GM18505 (cell line): Measurements from ENCODE around the gene DGLUCY.
"Not testable (repeated sequence)": the region's sequence is repeated elsewhere in the genome, so short reads cannot be mapped to it uniquely, and the experiment has no call there.

Experiments
- ATAC-seq: cut with Tn5 transposase; IDR thresholded peaks from one replicate; pipeline ENCODE4 v1.9.1; 2021; ENCODE audit not compliant: unreplicated experiment
- POLR2A ChIP-seq: IDR thresholded peaks from 4 replicates; pipeline ENCODE4 v1.6.1; 2011; ENCODE audit warnings: borderline replicate concordance; ENCODE audit not compliant: insufficient read depth, insufficient read length; ENCODE audit errors: extremely low read depth

The DGLUCY gene

GRCh38 chr14:91202234-91202974 is 88.5 kb downstream of the DGLUCY start:
- ATAC-seq: no peak
- no peak for TF ChIP-seq POLR2A

GRCh38 chr14:91204657-91205056 is 90.8 kb downstream of the DGLUCY start:
- TF ChIP-seq POLR2A: no peak
- no peak for ATAC-seq

- ATAC-seq: no peak
- TF ChIP-seq POLR2A: no peak
Measured at GRCh38 chr14:91205459-91205858, 91.6 kb downstream of the DGLUCY start.

GRCh38 chr14:91207008-91207407 is 93.1 kb downstream of the DGLUCY start:
- TF ChIP-seq POLR2A: no peak
- no peak for ATAC-seq

GRCh38 chr14:91211017-91211416 is 97.1 kb downstream of the DGLUCY start:
- no peak for ATAC-seq
- TF ChIP-seq POLR2A: no peak

GRCh38 chr14:91214306-91214705 is 100.4 kb downstream of the DGLUCY start:
- no peak for ATAC-seq
- TF ChIP-seq POLR2A: no peak

GRCh38 chr14:91215381-91215780 is 101.5 kb downstream of the DGLUCY start:
- ATAC-seq: no peak
- TF ChIP-seq POLR2A: no peak

- TF ChIP-seq POLR2A: no peak
Measured at GRCh38 chr14:91216731-91217226, 102.9 kb downstream of the DGLUCY start.

GRCh38 chr14:91218014-91218413 is 104.1 kb downstream of the DGLUCY start:
- no peak for ATAC-seq
- no peak for TF ChIP-seq POLR2A

More at GRCh38 chr14:91216731-91217226, 102.9 kb downstream of the DGLUCY start:
- ATAC-seq: no peak

- no peak for TF ChIP-seq POLR2A
- no peak for ATAC-seq
Measured at GRCh38 chr14:91219517-91220389, 105.9 kb downstream of the DGLUCY start.

- ATAC-seq: no peak
- TF ChIP-seq POLR2A: no peak
Measured at GRCh38 chr14:91220581-91221000, 106.7 kb downstream of the DGLUCY start.

GRCh38 chr14:91221270-91221669 is 107.4 kb downstream of the DGLUCY start:
- no peak for TF ChIP-seq POLR2A
- ATAC-seq: no peak

- no peak for TF ChIP-seq POLR2A
- no peak for ATAC-seq
Measured at GRCh38 chr14:91223028-91223783, 109.3 kb downstream of the DGLUCY start.

GRCh38 chr14:91225025-91225424 is 111.2 kb downstream of the DGLUCY start:
- no peak for ATAC-seq
- TF ChIP-seq POLR2A: no peak

GRCh38 chr14:91226360-91226759 is 112.5 kb downstream of the DGLUCY start:
- not testable (repeated sequence) for ATAC-seq
